ENCODE measurements around the gene PRDX3. TPM values are rescaled to one million over a fixed set of nuclear protein-coding genes. Genes with fewer than 3 reads are reported as not detected.

The PRDX3 gene
- total RNA-seq, 4 donors from 2014 or later: 58.8 to 78.3 (median 62.1) TPM

DNA sequence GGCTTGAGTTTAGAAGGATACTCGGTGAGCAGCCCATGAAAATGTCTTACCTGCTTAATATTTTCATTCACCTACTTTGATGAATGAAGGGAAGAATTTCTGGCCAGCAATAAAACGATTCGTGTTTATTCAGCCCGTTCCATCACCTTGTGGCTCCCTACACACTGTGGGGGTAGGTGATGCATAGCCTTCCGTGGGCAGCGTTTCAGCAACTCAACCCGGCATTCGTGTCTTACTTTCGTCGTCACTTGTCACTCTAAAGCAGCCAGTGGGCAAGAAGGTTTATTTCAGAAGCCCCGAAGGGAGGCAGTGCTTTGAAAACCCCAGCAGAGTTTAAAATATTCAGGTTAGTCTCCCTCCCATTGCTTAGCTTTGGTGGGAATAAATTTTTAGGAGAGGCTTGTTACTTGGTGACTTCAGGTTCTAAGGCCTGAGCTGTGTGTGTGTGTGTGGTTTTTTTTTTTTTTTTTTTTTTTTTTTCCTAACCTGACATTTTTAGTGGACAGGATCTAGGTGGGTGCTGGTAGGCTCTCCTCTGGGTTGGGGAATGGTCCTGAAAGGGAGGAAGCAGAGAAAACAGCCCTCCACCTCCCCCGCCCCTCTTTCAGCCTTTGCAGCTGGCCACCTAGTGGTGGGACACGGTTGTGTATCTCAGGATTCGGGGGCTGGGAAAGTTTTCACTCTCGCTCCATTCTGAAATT lies 30.6 kb upstream of the PRDX3 start:
- DNase-seq (ENCODE audit: low spot score in 2 of 2): peak; percentile 81 to 84
- H3K4me1 ChIP-seq: peaks cover 55% of the 10 kb centered on the region
- H3K36me3 ChIP-seq: no peaks in the 10 kb centered on the region
- TF ChIP-seq POLR2A (IDR thresholded peaks at IDR 0.05): no peak
- no peak for TF ChIP-seq POLR2AphosphoS5 (IDR thresholded peaks at IDR 0.05)
- TF ChIP-seq, protein P1, sequence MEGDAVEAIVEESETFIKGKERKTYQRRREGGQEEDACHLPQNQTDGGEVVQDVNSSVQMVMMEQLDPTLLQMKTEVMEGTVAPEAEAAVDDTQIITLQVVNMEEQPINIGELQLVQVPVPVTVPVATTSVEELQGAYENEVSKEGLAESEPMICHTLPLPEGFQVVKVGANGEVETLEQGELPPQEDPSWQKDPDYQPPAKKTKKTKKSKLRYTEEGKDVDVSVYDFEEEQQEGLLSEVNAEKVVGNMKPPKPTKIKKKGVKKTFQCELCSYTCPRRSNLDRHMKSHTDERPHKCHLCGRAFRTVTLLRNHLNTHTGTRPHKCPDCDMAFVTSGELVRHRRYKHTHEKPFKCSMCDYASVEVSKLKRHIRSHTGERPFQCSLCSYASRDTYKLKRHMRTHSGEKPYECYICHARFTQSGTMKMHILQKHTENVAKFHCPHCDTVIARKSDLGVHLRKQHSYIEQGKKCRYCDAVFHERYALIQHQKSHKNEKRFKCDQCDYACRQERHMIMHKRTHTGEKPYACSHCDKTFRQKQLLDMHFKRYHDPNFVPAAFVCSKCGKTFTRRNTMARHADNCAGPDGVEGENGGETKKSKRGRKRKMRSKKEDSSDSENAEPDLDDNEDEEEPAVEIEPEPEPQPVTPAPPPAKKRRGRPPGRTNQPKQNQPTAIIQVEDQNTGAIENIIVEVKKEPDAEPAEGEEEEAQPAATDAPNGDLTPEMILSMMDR (IDR thresholded peaks at IDR 0.05): peak; percentile 72 to 84
- peak overlapping the region; percentile 98 for H3K27ac ChIP-seq
- 26% methylated on average over 14 of the region's 15 CpGs for WGBS
- H3K4me3 ChIP-seq: peak overlapping the region; percentile 95
- H3K27me3 ChIP-seq: no peaks in the 10 kb centered on the region
- H3K9me3 ChIP-seq: no peaks in the 10 kb centered on the region

DNA sequence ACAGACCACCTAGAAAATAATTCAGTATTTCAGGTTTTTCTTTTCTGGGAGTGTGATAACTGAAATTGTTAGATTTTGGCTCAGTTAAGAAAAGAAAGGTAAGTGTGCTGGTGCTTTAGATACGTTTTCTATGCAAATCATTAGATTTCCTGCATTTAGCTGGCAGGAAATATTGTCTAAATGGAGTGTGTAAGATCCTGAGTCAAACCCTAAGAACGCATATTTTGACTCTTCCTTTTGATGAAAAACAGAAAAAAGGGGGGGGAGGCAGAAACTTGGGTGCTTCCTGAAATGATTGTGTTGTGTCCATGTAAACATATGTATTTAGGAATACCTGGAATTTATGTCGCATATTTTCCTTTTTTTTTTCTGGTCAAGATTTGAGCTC lies 29.9 kb upstream of the PRDX3 start:
- Histone ChIP-seq H3K4me1 (peaks cover 52% of the 10 kb centered on the region), H3K27ac (peak overlapping the region; percentile 98), H3K36me3 (no peaks in the 10 kb centered on the region), H3K4me3 (peak overlapping the region; percentile 95), H3K27me3 (no peaks in the 10 kb centered on the region), H3K9me3 (no peaks in the 10 kb centered on the region)
- no peak for DNase-seq (ENCODE audit: low spot score in 2 of 2)
- TF ChIP-seq POLR2A (IDR thresholded peaks at IDR 0.05) (no peak), EP300 (IDR thresholded peaks at IDR 0.05) (no peak), POLR2AphosphoS5 (IDR thresholded peaks at IDR 0.05) (no peak)
- TF ChIP-seq, protein P1 (IDR thresholded peaks at IDR 0.05): no peak
- 8% methylated on average over 3 of the region's 3 CpGs for WGBS

DNA sequence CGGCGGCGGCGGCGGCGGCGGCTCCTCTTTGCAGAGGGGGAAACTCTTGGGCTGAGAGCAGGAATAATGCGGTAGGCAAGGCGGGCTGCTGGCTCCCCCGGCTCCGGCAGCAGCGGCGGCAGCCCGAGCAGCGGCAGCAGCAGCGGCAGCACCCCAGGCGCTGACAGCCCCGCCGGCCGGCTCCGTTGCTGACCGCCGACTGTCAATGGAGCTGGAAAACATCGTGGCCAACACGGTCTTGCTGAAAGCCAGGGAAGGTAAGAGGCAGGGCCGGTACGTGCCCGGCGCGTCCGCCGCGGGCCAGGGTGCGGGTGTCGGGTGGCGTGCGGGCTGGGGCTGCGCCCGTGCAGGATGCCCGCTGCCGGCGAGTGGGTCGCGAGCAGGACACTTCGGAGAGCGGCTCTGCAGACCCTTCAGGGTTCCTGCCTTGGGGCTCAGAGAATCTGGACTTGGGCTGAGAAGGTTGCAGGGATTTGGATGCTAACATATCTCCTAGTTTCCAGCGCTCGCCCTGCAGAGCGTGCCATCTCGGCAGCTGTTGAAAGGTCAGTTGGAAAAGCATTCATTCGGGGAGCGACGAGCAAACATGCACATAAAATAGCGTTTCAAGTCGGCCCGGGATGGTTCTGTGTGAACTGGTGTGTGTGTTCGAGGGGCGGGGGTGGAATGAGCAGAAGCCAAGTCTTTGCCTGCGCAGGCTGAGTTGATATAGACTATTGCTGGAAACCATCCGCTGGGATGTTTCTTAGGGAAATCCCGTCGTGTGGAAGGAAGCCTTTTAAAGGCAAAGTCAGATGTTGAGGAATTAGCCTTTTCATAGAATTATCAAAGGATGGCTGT lies 29.3 kb upstream of the PRDX3 start:
- peaks cover 52% of the 10 kb centered on the region for H3K4me1 ChIP-seq
- DNase-seq (ENCODE audit: low spot score in 2 of 2): peak; percentile 78 to 84

DNA sequence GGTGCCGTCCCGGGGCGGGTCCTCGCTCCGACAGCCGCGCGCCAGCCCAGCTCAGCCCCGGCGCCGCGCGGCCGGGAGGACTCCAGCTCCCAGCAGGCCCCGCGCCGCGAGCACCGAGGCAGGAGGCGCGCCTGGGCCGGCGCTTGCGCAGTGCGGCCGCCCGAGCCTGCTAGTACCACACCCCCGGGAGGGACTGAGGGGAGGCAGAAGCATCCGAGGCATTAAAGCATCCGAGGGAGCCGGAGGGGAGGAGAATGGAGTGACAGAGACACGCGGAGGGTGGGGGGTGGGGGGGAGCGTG lies 28.7 kb upstream of the PRDX3 start, which contains the start of gene GRK5:
Gene GRK5 (plus strand): TSS at position 206 of the 301 bp plus-strand sequence. CDS start 347 bp downstream, outside the sequence.
- Histone ChIP-seq H3K4me1 (peaks cover 46% of the 10 kb centered on the region), H3K36me3 (no peaks in the 10 kb centered on the region), H3K27me3 (no peaks in the 10 kb centered on the region), H3K9me3 (no peaks in the 10 kb centered on the region), H3K27ac (peak within 1 kb of the TSS; percentile 98), H3K4me3 (peak within 1 kb of the TSS; percentile 95)
- TF ChIP-seq, protein P1 (IDR thresholded peaks at IDR 0.05): no peak
- TF ChIP-seq POLR2A (IDR thresholded peaks at IDR 0.05) (peak in 1 of 2 donors; percentile 46), EP300 (IDR thresholded peaks at IDR 0.05) (no peak)
- WGBS: 2% methylated on average over 5 of the region's 34 CpGs
- peak; percentile 94 to 95 for DNase-seq (ENCODE audit: low spot score in 2 of 2)

More for the DNA sequence above, 29.3 kb upstream of the PRDX3 start:
- Histone ChIP-seq H3K4me3 (peak overlapping the region; percentile 95), H3K27ac (peak overlapping the region; percentile 98), H3K27me3 (no peaks in the 10 kb centered on the region), H3K9me3 (no peaks in the 10 kb centered on the region), H3K36me3 (no peaks in the 10 kb centered on the region)
- TF ChIP-seq, protein P1 (IDR thresholded peaks at IDR 0.05): no peak
- TF ChIP-seq EP300 (IDR thresholded peaks at IDR 0.05): no peak
- TF ChIP-seq POLR2AphosphoS5 (IDR thresholded peaks at IDR 0.05): no peak
- TF ChIP-seq POLR2A (IDR thresholded peaks at IDR 0.05): no peak
- 0% methylated on average over 46 of the region's 62 CpGs for WGBS

All from suprapubic skin (tissue), 4 donors.